Stimulated activated CD8-positive, alpha-beta memory T cell treated with anti-CD3 and anti-CD28 coated beads, Interleukin-12 subunit alpha, Interleukin-12 subunit beta, amount 100 ng/mL, for 24 hours (primary cell): ENCODE data around the gene BCCIP.

Source experiments
- DNase-seq: peaks from one replicate; pipeline ENCODE4 v3.0.0-alpha.2; 2020; ENCODE audit errors: extremely low read depth

BCCIP gene

GRCh38 chr10:125822878-125823662 is at the start of gene BCCIP, which contains the start of gene UROS:
TSS of gene BCCIP (plus strand) at chr10:125823546. CDS start at chr10:125823558, 12 bp downstream.
TSS of gene UROS (minus strand) at chr10:125823258. CDS start at chr10:125816499, 6,759 bp downstream.
- peak; percentile 76 for DNase-seq

- no peak for DNase-seq
These were observed 49.4 kb upstream of the BCCIP start for GRCh38 chr10:125773687-125774543.

- DNase-seq = no peak
These were observed 48.7 kb upstream of the BCCIP start for GRCh38 chr10:125774581-125775191.

GRCh38 chr10:125775491-125776106 is 47.7 kb upstream of the BCCIP start, which contains the start of gene MMP21:
TSS of gene MMP21 (minus strand) at chr10:125775821. CDS start at chr10:125775821, 0 bp downstream.
- DNase-seq = no peak

GRCh38 chr10:125777806-125778205 is 45.5 kb upstream of the BCCIP start:
- no peak for DNase-seq

- no peak for DNase-seq
These were observed 44.8 kb upstream of the BCCIP start for GRCh38 chr10:125778556-125778955.

- no peak for DNase-seq
These were observed 43.7 kb upstream of the BCCIP start for GRCh38 chr10:125779403-125780327.

- DNase-seq = no peak
These were observed 42.0 kb upstream of the BCCIP start for GRCh38 chr10:125781374-125781773.

GRCh38 chr10:125782054-125782453 is 41.3 kb upstream of the BCCIP start:
- DNase-seq = no peak

GRCh38 chr10:125782616-125783015 is 40.7 kb upstream of the BCCIP start:
- DNase-seq = no peak

GRCh38 chr10:125783408-125783807 is 39.9 kb upstream of the BCCIP start:
- DNase-seq = no peak

GRCh38 chr10:125783957-125784356 is 39.4 kb upstream of the BCCIP start:
- no peak for DNase-seq

GRCh38 chr10:125785791-125786190 is 37.6 kb upstream of the BCCIP start:
- no peak for DNase-seq

- no peak for DNase-seq
These were observed 35.0 kb upstream of the BCCIP start for GRCh38 chr10:125788156-125789034.

GRCh38 chr10:125792342-125793300 is 30.7 kb upstream of the BCCIP start:
- DNase-seq = no peak

GRCh38 chr10:125795128-125795527 is 28.2 kb upstream of the BCCIP start:
- no peak for DNase-seq

- DNase-seq = no peak
These were observed 27.6 kb upstream of the BCCIP start for GRCh38 chr10:125795637-125796190.

GRCh38 chr10:125797424-125797823 is 25.9 kb upstream of the BCCIP start:
- no peak for DNase-seq
